ENCODE data around the gene FBXL13.

FBXL13 gene

DNA sequence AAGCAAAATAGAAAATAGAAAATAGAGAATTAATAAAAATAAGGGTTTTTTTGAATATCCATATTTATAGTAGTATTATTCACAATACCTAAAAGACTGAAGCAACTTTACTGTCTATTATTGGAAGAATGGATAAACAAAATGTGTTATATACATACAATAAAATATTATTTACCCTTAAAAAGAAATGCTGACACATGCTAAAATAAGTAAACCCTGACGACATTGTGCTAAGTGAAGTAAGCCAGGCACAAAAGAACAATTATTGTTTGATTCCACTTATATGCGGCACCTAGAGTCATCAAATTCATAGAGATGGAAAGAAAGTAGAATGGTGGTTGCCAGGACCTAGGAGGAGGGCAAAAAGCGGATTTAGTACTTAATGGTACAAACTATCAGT, 122.8 kb downstream of the FBXL13 start:
- Histone ChIP-seq H3K9ac (ENCODE audit: low read length) (no peak overlapping the region), H3K27ac (ENCODE audit: low read depth, low read length) (no peak overlapping the region), H3K4me1 (ENCODE audit: insufficient read depth, low read length) (no peaks in the 10 kb centered on the region), H3K9me3 (ENCODE audit: low read length) (no peaks in the 10 kb centered on the region), H3K27me3 (ENCODE audit: control insufficient read depth in 1 of 2, insufficient read depth in 2 of 2, low read length in 2 of 2) (no peaks in the 10 kb centered on the region), H3K4me3 (ENCODE audit: low read depth in 1 of 2, low read length in 2 of 2) (no peak overlapping the region), H3K36me3 (ENCODE audit: insufficient read depth, low read length) (no peaks in the 10 kb centered on the region)

DNA sequence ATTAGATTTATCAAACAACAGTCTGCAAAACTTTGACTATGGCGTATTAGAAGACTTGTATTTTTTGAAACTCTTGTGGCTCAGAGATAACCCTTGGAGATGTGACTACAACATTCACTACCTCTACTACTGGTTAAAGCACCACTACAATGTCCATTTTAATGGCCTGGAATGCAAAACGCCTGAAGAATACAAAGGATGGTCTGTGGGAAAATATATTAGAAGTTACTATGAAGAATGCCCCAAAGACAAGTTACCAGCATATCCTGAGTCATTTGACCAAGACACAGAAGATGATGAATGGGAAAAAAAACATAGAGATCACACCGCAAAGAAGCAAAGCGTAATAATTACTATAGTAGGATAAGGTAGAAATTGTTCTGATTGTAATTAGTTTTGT, 130.4 kb downstream of the FBXL13 start:
- Histone ChIP-seq H3K36me3 (ENCODE audit: insufficient read depth, low read length) (no peaks in the 10 kb centered on the region), H3K4me1 (ENCODE audit: insufficient read depth, low read length) (no peaks in the 10 kb centered on the region)

DNA sequence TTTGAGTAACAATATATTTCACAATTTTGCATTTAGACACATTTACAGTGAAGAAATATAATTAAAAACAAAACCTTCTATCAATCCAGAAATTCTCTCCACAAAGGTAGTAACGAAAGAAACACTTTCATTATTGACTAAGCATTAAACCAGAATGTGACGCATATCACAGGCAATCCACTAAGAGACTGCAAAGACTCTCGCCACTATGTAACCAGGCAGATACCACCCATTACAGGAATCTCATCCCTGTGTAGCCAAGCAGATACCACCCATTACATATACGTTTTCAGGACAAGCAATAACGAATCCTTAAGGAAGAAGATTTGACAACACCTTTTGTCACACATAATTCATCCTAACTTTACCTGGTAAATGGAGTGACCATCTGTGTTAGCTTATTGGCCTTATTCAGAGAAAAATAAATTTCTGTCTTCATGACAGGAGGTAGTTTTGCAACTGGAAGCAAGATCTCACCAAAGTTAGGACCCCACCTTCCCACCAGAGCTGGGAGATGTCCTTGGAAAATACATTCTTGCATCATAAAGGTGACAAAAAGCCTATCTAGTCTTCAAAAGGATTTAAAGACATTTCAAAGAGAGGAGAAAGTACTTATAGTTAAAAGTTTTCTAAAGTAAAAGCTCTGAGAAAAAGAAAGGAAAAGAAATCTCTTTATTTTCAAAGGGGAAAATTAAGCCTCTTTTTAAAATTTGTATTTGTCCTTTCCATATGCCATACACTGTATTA, 131.0 kb downstream of the FBXL13 start:
- H3K27ac ChIP-seq (ENCODE audit: low read depth, low read length): no peak overlapping the region
- no peaks in the 10 kb centered on the region for H3K9me3 ChIP-seq (ENCODE audit: low read length)
- H3K4me1 ChIP-seq (ENCODE audit: insufficient read depth, low read length): peaks cover 5% of the 10 kb centered on the region
- no peaks in the 10 kb centered on the region for H3K36me3 ChIP-seq (ENCODE audit: insufficient read depth, low read length)
- no peaks in the 10 kb centered on the region for H3K27me3 ChIP-seq (ENCODE audit: control insufficient read depth in 1 of 2, insufficient read depth in 2 of 2, low read length in 2 of 2)
- H3K9ac ChIP-seq (ENCODE audit: low read length): no peak overlapping the region
- no peak overlapping the region for H3K4me3 ChIP-seq (ENCODE audit: low read depth in 1 of 2, low read length in 2 of 2)

More for the DNA sequence above, 130.4 kb downstream of the FBXL13 start:
- Histone ChIP-seq H3K9ac (ENCODE audit: low read length) (no peak overlapping the region), H3K27ac (ENCODE audit: low read depth, low read length) (no peak overlapping the region), H3K9me3 (ENCODE audit: low read length) (no peaks in the 10 kb centered on the region), H3K4me3 (ENCODE audit: low read depth in 1 of 2, low read length in 2 of 2) (no peak overlapping the region), H3K27me3 (ENCODE audit: control insufficient read depth in 1 of 2, insufficient read depth in 2 of 2, low read length in 2 of 2) (no peaks in the 10 kb centered on the region)

DNA sequence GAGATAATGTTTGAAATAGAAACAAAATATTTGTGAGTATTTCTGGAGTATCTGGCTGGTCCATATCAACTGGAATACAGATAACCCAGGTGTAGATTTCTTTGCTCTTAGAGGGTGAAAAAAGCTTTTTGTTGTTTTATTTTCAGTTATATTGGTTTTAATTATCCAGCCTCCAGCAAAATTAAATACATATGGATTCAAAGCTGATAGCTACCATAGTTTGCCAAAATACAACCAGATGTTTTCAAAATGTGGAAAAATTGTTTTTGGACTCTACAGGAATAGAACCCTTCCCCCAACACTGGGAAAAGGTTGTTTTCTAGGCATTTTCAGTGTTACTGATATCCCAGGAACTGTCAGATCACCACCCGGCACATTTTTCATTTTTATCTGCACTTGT, 131.7 kb downstream of the FBXL13 start:
- Histone ChIP-seq H3K36me3 (ENCODE audit: insufficient read depth, low read length) (no peaks in the 10 kb centered on the region), H3K9me3 (ENCODE audit: low read length) (no peaks in the 10 kb centered on the region), H3K9ac (ENCODE audit: low read length) (no peak overlapping the region), H3K4me1 (ENCODE audit: insufficient read depth, low read length) (peaks cover 5% of the 10 kb centered on the region), H3K27ac (ENCODE audit: low read depth, low read length) (no peak overlapping the region), H3K27me3 (ENCODE audit: control insufficient read depth in 1 of 2, insufficient read depth in 2 of 2, low read length in 2 of 2) (no peaks in the 10 kb centered on the region), H3K4me3 (ENCODE audit: low read depth in 1 of 2, low read length in 2 of 2) (no peak overlapping the region)

DNA sequence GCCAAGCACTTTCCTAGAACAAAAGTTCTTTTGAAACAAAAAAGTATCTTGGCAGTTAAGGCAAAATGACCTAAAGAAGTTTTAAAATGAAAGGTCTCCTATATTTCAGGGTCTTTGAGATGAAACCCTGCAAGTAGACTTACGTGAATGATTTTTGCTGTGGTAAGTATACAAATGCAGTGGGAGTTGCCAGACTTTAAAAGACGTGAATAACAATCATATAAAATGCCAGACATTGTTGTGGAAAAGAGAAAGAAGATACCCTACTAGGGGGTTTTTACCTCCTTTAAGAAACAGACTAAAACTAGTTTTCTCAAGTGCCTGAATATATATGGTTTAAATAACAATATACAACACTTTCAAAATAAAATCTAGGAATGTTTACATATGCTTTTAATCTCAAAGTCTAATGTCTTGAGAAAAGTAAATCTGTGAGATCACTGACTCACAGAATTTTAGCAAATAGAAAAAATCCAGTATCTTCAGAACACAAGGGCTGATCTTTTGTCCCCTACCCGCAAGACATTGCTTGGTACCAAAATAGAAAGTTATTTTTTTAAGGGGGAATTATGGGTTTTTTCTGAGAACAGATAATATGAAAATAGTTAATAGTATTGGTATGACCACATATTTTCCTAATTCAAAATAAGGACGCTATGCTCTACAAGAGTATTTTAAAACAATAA, 132.3 kb downstream of the FBXL13 start:
- H3K4me3 ChIP-seq (ENCODE audit: low read depth in 1 of 2, low read length in 2 of 2): no peak overlapping the region

DNA sequence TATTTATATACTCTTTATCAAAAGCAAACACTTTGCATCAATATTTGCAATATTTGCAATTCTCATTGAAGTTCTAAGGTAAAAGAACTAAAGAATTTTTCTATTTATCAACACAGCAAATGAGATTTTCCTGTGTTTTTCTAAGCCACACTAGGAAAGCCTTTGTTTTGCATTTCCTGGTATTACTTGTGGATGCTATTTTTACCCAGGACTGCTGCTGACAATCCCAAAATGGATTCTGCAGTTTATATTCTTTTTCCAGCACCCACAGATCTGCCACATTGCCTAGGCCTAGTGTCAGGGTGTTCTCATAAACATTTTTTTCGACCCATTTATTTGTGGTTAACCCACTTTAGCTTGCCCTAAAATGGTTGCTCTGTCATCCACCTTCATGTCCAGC, 135.9 kb downstream of the FBXL13 start:
- Histone ChIP-seq H3K4me3 (ENCODE audit: low read depth in 1 of 2, low read length in 2 of 2) (no peak overlapping the region), H3K4me1 (ENCODE audit: insufficient read depth, low read length) (peaks cover 9% of the 10 kb centered on the region), H3K9ac (ENCODE audit: low read length) (no peak overlapping the region), H3K9me3 (ENCODE audit: low read length) (no peaks in the 10 kb centered on the region), H3K27ac (ENCODE audit: low read depth, low read length) (no peak overlapping the region), H3K27me3 (ENCODE audit: control insufficient read depth in 1 of 2, insufficient read depth in 2 of 2, low read length in 2 of 2) (no peaks in the 10 kb centered on the region), H3K36me3 (ENCODE audit: insufficient read depth, low read length) (no peaks in the 10 kb centered on the region)

More for the DNA sequence above, 132.3 kb downstream of the FBXL13 start:
- no peaks in the 10 kb centered on the region for H3K9me3 ChIP-seq (ENCODE audit: low read length)
- H3K9ac ChIP-seq (ENCODE audit: low read length): no peak overlapping the region
- H3K36me3 ChIP-seq (ENCODE audit: insufficient read depth, low read length): no peaks in the 10 kb centered on the region
- no peaks in the 10 kb centered on the region for H3K27me3 ChIP-seq (ENCODE audit: control insufficient read depth in 1 of 2, insufficient read depth in 2 of 2, low read length in 2 of 2)
- peaks cover 5% of the 10 kb centered on the region for H3K4me1 ChIP-seq (ENCODE audit: insufficient read depth, low read length)
- H3K27ac ChIP-seq (ENCODE audit: low read depth, low read length): no peak overlapping the region

DNA sequence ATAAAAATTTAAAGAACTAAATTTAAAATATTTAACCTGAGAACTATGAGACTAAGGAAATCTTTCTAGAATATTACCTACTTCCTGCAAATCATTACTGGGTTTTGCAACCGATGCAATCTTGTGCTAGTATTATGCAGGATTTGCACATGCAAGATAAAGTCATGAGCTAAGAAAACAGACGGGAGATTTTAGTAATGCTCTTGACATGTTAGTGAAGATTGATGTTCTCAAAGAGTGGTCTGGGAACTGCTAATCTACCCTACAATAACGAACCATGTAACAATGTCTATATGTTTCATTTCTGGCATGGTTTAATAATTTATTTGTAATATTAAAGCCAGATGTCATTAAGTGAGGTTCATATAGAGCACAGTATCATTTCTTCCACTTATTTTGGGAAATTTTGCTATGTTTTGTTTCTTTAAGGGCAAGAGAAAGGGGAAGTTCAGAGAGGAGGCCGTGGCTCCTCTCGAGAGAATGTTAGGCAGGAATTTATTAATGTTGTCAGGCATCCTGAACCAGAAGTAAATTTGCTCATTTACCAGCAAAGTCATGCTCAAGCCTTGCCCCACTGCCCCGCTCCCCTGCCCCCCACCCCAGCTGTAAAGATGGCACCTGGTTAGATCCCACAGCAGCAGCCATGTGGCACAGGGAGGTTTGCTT, 139.0 kb downstream of the FBXL13 start:
- Histone ChIP-seq H3K4me1 (ENCODE audit: insufficient read depth, low read length) (peaks cover 9% of the 10 kb centered on the region), H3K27me3 (ENCODE audit: control insufficient read depth in 1 of 2, insufficient read depth in 2 of 2, low read length in 2 of 2) (no peaks in the 10 kb centered on the region), H3K9me3 (ENCODE audit: low read length) (no peaks in the 10 kb centered on the region), H3K36me3 (ENCODE audit: insufficient read depth, low read length) (no peaks in the 10 kb centered on the region), H3K27ac (ENCODE audit: low read depth, low read length) (no peak overlapping the region), H3K4me3 (ENCODE audit: low read depth in 1 of 2, low read length in 2 of 2) (no peak overlapping the region), H3K9ac (ENCODE audit: low read length) (no peak overlapping the region)

DNA sequence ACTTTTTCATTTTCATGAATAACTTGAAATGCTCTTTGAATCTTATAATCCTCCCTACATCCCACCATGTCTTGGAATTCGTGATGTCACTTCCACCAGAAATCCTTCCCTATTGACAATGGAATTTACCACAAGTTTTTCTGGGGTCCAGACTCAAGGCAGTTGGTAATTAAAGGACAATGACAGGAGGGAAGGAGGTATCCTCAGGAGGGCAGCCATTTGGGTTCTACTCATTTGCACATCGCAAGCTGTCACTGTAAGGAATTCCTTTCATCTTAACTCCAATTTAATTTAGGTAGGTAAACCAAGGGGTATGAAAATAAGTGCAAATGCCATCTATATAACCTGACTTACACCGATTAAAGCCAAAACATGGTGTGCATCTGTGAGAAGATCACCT, 139.9 kb downstream of the FBXL13 start:
- H3K4me1 ChIP-seq (ENCODE audit: insufficient read depth, low read length): peaks cover 9% of the 10 kb centered on the region
- no peaks in the 10 kb centered on the region for H3K36me3 ChIP-seq (ENCODE audit: insufficient read depth, low read length)
- H3K9ac ChIP-seq (ENCODE audit: low read length): no peak overlapping the region
- no peak overlapping the region for H3K4me3 ChIP-seq (ENCODE audit: low read depth in 1 of 2, low read length in 2 of 2)
- no peaks in the 10 kb centered on the region for H3K27me3 ChIP-seq (ENCODE audit: control insufficient read depth in 1 of 2, insufficient read depth in 2 of 2, low read length in 2 of 2)
- no peak overlapping the region for H3K27ac ChIP-seq (ENCODE audit: low read depth, low read length)
- no peaks in the 10 kb centered on the region for H3K9me3 ChIP-seq (ENCODE audit: low read length)

DNA sequence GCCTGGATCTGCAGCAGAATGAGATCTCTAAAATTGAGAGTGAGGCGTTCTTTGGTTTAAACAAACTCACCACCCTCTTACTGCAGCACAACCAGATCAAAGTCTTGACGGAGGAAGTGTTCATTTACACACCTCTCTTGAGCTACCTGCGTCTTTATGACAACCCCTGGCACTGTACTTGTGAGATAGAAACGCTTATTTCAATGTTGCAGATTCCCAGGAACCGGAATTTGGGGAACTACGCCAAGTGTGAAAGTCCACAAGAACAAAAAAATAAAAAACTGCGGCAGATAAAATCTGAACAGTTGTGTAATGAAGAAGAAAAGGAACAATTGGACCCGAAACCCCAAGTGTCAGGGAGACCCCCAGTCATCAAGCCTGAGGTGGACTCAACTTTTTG, 140.4 kb downstream of the FBXL13 start:
- no peak overlapping the region for H3K4me3 ChIP-seq (ENCODE audit: low read depth in 1 of 2, low read length in 2 of 2)
- no peaks in the 10 kb centered on the region for H3K27me3 ChIP-seq (ENCODE audit: control insufficient read depth in 1 of 2, insufficient read depth in 2 of 2, low read length in 2 of 2)
- H3K27ac ChIP-seq (ENCODE audit: low read depth, low read length): no peak overlapping the region
- no peak overlapping the region for H3K9ac ChIP-seq (ENCODE audit: low read length)
- no peaks in the 10 kb centered on the region for H3K9me3 ChIP-seq (ENCODE audit: low read length)
- peaks cover 9% of the 10 kb centered on the region for H3K4me1 ChIP-seq (ENCODE audit: insufficient read depth, low read length)
- H3K36me3 ChIP-seq (ENCODE audit: insufficient read depth, low read length): no peaks in the 10 kb centered on the region

DNA sequence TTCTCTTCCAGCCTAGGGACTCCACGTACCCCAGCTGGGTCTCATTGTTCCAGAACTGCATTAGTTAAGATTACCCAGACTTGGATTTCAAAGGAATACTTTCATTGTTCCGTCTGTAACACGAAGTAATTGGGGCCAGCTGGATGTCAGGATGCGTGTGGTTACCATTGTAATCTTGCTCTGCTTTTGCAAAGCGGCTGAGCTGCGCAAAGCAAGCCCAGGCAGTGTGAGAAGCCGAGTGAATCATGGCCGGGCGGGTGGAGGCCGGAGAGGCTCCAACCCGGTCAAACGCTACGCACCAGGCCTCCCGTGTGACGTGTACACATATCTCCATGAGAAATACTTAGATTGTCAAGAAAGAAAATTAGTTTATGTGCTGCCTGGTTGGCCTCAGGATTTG, 140.8 kb downstream of the FBXL13 start:
- H3K27me3 ChIP-seq (ENCODE audit: control insufficient read depth in 1 of 2, insufficient read depth in 2 of 2, low read length in 2 of 2): no peaks in the 10 kb centered on the region
- H3K9ac ChIP-seq (ENCODE audit: low read length): no peak overlapping the region
- H3K9me3 ChIP-seq (ENCODE audit: low read length): no peaks in the 10 kb centered on the region
- no peaks in the 10 kb centered on the region for H3K36me3 ChIP-seq (ENCODE audit: insufficient read depth, low read length)
- H3K27ac ChIP-seq (ENCODE audit: low read depth, low read length): no peak overlapping the region
- no peak overlapping the region for H3K4me3 ChIP-seq (ENCODE audit: low read depth in 1 of 2, low read length in 2 of 2)
- peaks cover 5% of the 10 kb centered on the region for H3K4me1 ChIP-seq (ENCODE audit: insufficient read depth, low read length)

DNA sequence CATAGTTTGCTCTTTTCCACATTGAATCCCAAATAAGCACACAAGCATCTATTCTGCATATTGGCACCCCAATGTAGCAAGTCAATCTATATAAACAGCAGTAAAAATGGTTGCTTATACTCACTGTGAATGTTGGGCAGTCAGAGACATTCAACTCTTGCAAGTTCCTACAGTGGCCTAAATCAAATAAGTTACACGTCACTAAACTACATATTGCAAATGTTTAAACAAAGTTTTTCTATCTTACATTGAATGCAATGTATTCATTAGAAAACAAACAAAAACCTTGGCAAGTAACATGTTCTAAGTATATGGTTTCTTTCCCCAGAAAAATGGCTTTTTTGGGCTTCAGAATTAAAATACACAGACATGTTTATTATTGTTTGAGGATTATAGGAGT, 142.8 kb downstream of the FBXL13 start:
- Histone ChIP-seq H3K9ac (ENCODE audit: low read length) (no peak overlapping the region), H3K36me3 (ENCODE audit: insufficient read depth, low read length) (no peaks in the 10 kb centered on the region), H3K9me3 (ENCODE audit: low read length) (no peaks in the 10 kb centered on the region), H3K27ac (ENCODE audit: low read depth, low read length) (no peak overlapping the region), H3K27me3 (ENCODE audit: control insufficient read depth in 1 of 2, insufficient read depth in 2 of 2, low read length in 2 of 2) (no peaks in the 10 kb centered on the region), H3K4me1 (ENCODE audit: insufficient read depth, low read length) (peaks cover 4% of the 10 kb centered on the region), H3K4me3 (ENCODE audit: low read depth in 1 of 2, low read length in 2 of 2) (no peak overlapping the region)

All from muscle layer of colon (tissue), 2 donors.